HG02981 (cell line): ENCODE measurements around the gene SGPP2.
A peak's percentile ranks its signal among the peaks of the same experiment; 100 is the strongest.
"Not testable (repeated sequence)": the region's sequence is repeated elsewhere in the genome, so short reads cannot be mapped to it uniquely, and the experiment has no call there.

Experiments used
- ATAC-seq: cut with Tn5 transposase; IDR thresholded peaks from one replicate; pipeline ENCODE4 v1.9.1; 2021; ENCODE audit warnings: mild to moderate bottlenecking, moderate library complexity; ENCODE audit not compliant: unreplicated experiment

The SGPP2 gene

GRCh38 chr2:222424729-222425671 lies 657 bp downstream of the SGPP2 start:
- ATAC-seq = peak; percentile 21

- ATAC-seq = peak; percentile 52
Measured at GRCh38 chr2:222427646-222428301, 3.4 kb downstream of the SGPP2 start.

- ATAC-seq = no peak
Measured at GRCh38 chr2:222430071-222430470, 5.7 kb downstream of the SGPP2 start.

- ATAC-seq = no peak
Measured at GRCh38 chr2:222430681-222431080, 6.3 kb downstream of the SGPP2 start.

- ATAC-seq = no peak
Measured at GRCh38 chr2:222431869-222432268, 7.5 kb downstream of the SGPP2 start.

GRCh38 chr2:222433332-222434173 lies 9.2 kb downstream of the SGPP2 start:
- peak; percentile 79 for ATAC-seq

- ATAC-seq = peak; percentile 48
Measured at GRCh38 chr2:222434204-222434603, 9.9 kb downstream of the SGPP2 start.

GRCh38 chr2:222435400-222436039 lies 11.2 kb downstream of the SGPP2 start:
- not testable (repeated sequence) for ATAC-seq

GRCh38 chr2:222436040-222436413 lies 11.7 kb downstream of the SGPP2 start:
- no peak for ATAC-seq

GRCh38 chr2:222439692-222440091 lies 15.3 kb downstream of the SGPP2 start:
- ATAC-seq = no peak

GRCh38 chr2:222440673-222441422 lies 16.5 kb downstream of the SGPP2 start:
- no peak for ATAC-seq

- no peak for ATAC-seq
Measured at GRCh38 chr2:222442665-222443064, 18.3 kb downstream of the SGPP2 start.

GRCh38 chr2:222445227-222445626 lies 20.9 kb downstream of the SGPP2 start:
- ATAC-seq = no peak

GRCh38 chr2:222447131-222447530 lies 22.8 kb downstream of the SGPP2 start:
- no peak for ATAC-seq

- no peak for ATAC-seq
Measured at GRCh38 chr2:222448748-222449181, 24.4 kb downstream of the SGPP2 start.

- no peak for ATAC-seq
Measured at GRCh38 chr2:222450021-222450420, 25.7 kb downstream of the SGPP2 start.

- ATAC-seq = peak; percentile 100
Measured at GRCh38 chr2:222451224-222451674, 26.9 kb downstream of the SGPP2 start.

GRCh38 chr2:222452422-222452950 lies 28.1 kb downstream of the SGPP2 start:
- ATAC-seq = no peak

- no peak for ATAC-seq
Measured at GRCh38 chr2:222456479-222457077, 32.2 kb downstream of the SGPP2 start.
